CD4-positive, alpha-beta T cell treated with Interleukin-15 for 1 hour (primary cell): Measurements from ENCODE around the gene BOD1L1.

Experiments
- DNase-seq: peaks from one replicate; pipeline ENCODE4 v3.0.0-alpha.2; 2020

BOD1L1 gene

DNA sequence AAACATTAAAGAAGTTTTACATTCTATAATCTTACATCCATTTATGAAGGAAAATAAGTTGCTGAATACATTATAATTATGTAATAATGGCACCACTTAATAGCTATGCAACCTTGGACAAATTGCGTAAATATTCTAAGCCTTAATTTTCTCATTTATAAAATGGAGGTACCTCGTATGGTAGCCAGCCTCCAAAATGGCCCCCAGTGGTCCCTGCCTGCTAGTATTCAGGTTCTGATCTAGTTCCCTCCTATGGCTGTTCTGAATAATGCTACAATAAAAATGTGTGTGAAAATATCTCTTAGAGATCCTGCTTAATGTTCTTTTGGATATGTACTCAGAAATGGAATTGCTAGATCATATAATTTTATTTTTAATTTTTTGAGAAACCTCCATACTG lies 72.2 kb downstream of the BOD1L1 start:
- DNase-seq: no peak

GRCh38 chr4:13553081-13553480 lies 74.4 kb downstream of the BOD1L1 start:
- DNase-seq: no peak

DNA sequence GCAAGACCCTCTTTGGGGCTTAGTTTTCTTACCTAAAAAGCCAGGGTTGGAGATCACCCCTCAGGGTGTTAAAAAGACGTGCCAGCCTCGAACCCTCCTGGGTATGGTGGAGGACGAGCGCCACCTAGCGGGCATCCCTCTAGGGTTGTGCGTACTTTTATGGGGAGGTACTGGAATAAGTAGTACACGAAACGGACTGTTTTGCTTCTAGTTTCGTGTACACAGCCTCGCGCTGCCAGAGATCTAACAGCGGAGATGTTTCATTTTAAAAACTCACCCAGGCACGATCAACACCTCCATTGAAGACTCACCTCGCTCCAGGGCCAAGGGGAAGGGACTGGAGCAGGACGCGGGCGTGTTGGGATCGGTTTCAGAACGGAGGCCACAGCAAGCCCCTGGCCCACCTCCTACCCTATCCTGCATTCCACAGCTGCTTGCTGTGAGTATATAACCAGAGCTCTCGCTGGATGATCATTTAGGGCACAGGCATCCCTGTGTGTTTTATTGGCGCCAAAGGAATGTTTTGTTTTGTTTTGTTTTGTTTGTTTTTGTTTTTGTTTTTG lies 78.5 kb downstream of the BOD1L1 start:
- DNase-seq: peak; percentile 71

- DNase-seq: no peak
Measured at GRCh38 chr4:13548059-13548983, 79.2 kb downstream of the BOD1L1 start.

DNA sequence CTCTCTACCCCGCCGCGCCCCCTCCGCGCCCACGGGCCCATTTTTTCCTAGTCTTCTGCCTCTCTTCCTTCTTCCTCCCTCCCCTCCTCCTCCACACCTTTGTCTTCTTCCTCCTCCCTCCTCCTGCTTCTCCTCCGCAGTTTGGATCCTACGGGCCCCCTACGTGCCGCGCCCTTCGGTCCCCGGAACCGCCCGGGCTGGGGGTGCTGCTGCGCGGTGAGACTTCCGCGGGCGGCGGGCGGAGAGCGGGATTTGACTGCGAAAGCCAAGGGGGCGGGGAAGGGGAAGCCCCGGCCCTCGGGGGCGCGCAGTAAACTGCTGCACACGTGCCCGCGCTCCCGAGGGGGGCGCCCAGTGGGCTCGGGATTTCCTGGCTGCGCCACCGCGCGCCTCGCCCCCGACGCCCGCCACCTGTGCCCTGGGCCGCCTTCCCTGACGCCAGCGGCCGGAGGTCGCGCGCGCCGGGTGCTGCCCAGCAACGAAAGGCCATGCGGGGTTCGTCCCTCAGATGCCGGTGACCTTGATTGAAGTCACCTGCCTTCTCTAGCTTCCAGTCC lies 80.0 kb downstream of the BOD1L1 start:
- DNase-seq: no peak

DNA sequence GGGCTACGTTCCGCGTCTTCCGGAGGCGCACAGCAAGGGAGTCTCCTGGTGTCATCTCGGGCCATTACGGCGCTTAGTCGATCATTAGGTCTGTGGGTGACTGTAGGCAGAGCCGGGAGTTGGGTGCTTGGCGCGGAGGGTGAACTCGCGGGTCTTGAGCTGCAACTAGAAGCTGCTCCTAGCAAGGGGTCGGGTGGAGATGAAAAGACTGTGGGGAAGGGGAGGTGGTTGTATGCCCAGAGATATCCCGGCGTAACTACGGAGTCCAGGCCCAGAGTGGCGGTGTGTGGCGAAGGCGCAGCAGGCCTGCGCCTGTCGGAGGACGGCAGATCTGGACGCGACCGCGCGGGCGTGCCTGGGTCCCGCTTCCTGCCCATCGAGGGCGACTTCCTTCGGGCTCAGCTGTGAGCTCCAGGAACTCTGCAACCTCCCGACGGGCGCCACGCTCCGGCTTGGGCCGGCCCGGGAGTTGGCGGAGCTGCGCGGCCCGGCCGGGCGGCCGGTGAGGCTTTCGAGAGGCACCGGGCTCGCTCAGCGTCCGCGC lies 80.5 kb downstream of the BOD1L1 start:
- no peak for DNase-seq

DNA sequence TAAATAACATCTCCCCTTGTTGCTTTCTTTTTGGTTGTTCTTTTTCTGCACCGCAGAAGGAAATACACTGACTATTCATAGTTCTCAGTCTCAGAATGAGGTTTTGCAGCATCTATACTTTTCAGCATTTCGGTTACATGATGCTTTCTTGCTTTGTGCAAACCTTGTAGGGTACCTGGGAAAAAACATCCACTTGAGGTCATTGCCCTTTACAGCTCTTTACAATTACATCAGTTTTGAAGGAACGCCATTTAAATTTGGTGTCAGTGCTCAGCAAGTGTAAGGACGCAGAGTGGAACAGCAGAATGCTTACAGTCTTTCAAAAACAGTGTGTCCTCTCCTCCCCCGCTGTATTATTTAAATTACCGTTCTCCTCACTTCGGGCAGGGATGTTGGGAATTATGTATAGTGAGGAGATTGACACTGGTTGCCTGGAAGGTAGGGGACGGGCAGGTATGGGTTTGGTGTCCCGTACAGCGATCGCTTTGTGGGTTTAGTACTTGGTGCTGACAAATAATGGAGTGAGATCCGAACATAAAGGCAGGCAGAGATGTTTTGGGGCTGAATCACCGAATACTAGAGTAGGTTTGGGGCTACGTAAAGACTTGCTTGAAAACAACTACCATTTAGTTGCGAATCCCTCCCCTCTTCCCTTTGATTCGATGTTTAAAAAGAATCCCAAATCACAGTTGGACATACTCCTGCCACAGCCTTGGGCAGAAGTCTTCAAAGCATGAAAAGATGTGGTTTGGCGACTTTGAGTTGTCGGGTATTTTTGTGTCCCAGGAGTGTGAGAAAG lies 81.2 kb downstream of the BOD1L1 start:
- no peak for DNase-seq

GRCh38 chr4:13545394-13545808 lies 82.1 kb downstream of the BOD1L1 start:
- no peak for DNase-seq

GRCh38 chr4:13544606-13545393 lies 82.7 kb downstream of the BOD1L1 start:
- no peak for DNase-seq

DNA sequence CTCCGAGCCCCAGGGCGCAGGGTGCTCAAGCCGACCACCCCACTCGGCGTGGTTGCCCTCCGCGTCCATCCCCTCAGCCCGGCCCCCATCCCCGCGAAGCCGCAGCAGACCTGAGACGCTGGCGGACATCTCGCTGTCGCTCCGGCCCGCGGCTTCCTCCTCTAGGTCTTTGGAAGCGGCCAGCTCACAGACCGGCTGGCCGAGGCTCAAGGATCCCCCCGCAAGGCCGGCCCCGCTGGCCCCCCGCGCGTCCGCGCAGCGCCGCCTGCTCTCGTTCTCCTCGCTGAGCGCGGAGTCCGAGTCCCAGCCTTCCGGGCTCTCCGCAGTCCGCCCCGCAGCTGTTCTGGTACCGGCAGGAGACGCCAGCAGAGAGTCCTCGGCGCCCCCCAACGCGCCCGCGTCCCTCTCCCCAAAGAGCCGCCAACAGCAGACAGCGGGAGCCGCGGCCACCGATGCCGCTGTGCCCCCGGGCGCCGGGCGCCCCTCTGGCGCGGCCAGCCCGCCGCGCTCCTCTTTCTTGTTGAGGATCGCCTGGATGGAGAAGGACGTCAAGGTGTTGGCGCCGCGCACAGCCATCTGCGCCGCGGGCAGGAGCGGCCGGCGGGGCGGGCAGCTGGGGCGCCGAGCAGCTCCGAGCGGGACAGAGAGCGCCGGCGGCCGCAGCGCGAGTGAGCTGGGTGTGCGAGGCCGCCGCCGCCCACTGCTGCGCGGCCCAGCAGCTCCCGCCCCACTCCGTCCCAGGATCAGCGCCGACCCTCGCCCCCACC lies 83.5 kb downstream of the BOD1L1 start, which contains the start of gene NKX3-2:
Gene NKX3-2, minus strand, starts transcription at position 670 of the 767 bp plus-strand sequence. Its CDS starts 94 bp downstream, at position 576.
- no peak for DNase-seq

- no peak for DNase-seq
Measured at GRCh38 chr4:13543032-13543838, 84.3 kb downstream of the BOD1L1 start.

DNA sequence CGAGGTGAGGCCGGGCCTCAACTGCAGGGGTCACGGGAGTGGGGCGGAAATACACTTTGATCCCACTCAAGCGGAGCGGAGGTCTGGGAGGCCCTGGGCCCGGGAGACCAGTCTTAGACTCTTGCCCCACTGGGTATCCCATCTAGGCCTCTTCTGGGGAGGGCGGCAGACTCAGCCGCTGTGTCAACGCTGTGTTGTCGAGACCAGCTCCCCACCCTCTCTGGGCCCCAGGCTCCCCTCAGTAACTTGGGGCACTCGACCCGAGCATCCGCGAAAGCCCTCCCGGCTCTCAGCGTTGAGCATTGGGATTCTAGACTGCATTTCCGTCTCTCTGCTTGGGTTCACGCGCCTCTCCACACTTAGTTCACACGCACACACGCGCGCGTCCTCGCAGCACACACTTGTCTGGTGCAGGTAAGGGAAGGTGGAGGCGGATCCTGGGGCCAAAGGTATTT lies 84.9 kb downstream of the BOD1L1 start:
- DNase-seq: no peak

DNA sequence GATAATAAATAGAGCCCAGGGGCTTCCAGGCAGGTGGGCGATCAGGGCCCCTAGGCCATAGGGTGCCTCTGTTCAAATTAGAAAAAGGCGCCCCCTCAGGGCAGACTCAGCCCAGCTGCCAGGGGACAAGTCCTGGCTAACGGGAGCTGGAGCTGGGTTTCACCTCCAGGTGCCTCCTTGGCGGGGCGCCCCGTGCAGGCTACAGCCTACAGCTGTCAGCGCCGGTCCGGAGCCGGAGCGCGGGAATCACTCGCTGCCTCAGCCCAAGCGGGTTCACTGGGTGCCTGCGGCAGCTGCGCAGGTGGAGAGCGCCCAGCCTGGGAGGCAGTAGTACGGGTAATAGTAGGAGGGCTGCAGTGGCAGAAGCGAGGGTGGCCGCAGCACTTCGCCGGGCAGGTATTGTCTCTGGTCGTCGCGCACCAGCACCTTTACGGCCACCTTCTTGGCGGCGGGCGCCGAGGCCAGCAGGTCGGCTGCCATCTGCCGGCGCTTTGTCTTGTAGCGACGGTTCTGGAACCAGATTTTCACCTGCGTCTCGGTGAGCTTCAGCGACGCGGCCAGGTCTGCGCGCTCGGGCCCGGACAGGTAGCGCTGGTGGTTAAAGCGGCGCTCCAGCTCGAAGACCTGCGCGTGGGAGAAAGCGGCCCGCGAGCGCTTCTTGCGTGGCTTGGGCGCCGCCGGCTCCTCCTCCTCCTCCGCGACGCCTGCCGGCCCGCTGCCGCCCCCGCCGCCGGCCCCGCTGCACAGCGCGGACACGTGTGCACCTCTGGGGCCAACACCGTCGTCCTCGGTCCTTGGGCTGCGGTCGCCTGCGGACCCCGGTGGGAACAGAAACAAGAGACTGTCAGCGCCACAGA lies 85.6 kb downstream of the BOD1L1 start:
- no peak for DNase-seq

DNA sequence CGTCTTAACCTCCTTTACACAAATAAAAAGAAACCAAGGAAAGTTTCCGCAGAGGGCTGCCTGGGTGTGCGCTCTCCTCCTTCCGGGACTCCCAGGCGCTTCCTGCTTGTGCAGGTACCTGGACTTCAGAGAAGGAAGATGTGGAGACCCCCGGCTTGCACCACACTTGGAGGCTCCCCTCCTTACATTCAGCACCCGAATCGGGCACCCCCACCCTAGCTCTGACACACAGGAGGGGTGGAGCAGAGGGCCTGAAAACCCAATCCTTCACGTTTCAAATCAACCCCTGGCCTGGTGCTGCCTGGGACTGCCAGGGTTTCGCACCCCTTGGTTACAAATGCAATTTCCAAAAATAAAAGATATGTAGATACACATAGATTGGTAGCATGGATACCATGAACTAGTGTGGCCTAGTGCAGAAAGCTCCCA lies 86.3 kb downstream of the BOD1L1 start:
- DNase-seq: no peak

DNA sequence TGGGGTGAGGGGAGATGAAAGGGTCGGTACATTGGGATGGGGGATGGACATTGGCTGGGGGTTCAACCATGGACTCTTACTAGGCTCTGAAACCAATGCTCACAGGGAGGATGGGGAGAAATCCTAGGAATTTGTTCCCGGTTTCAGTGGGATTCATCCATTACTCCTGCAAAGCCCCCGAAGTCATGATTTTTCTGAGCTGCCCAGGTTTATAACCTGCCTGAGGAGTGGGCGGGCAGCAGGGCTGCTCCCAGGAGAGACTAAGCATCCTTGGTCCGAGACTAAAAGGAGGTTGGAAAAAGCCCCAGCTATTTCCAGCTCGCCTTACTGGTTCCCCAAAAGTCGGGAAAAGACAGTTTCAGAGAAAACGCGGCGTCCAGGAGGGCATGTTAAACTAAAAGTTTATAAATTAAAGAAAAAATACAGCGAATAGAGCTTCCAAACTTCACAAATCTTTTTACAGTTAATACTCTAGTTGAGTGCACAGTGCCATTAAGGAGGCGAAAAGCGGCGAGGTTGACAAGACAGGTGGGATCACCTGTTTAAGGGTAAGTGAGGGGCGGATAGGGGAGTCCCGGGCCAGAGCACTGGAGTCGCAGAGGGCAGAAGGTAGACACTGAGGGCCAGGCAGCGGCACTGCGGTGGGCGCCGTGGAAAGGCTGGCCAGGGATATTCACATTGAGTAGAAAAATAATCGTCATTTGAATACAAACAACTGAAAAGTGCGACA lies 86.9 kb downstream of the BOD1L1 start:
- no peak for DNase-seq

- no peak for DNase-seq
Measured at GRCh38 chr4:13539619-13540445, 87.7 kb downstream of the BOD1L1 start.

DNA sequence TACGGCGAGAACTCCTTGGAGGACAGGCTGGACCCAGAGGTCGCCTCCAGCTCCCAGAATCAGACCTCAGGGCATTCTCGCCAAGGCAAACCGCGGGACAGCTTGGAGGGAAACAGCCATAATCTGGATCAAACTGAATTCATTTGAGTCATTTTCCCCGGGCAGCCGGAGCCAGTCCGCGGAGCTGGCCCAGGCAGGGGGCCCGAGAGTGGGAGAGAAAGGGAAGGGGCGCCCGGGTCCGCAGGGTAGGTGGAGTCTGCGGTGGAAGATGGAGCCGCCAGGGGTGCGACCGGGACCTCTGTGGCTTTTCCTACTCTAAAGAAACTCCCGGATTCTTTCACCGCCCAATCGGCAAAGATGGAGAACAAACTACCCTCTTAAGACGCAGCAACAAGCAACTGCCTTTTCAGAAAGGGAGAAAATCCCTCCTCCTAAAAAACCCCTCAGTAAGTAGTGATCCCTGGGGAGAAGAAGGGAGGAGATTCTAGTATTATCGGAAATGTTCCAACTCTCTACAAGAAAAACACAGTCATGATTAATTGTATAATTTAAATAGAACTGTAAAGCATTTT lies 88.4 kb downstream of the BOD1L1 start:
- no peak for DNase-seq
